NCI-H2171 treated with DMSO at 0.1 percent for 48 hours (cell line): ENCODE data around the gene B4GALT5.

ENCODE experiments used
- DNase-seq: peaks from one replicate; lab custom pipeline; 2025; lab: John Stamatoyannopoulos, UW

B4GALT5 gene

GRCh38 chr20:49657118-49657901 lies 56.4 kb downstream of the B4GALT5 start:
- no peak for DNase-seq

DNA sequence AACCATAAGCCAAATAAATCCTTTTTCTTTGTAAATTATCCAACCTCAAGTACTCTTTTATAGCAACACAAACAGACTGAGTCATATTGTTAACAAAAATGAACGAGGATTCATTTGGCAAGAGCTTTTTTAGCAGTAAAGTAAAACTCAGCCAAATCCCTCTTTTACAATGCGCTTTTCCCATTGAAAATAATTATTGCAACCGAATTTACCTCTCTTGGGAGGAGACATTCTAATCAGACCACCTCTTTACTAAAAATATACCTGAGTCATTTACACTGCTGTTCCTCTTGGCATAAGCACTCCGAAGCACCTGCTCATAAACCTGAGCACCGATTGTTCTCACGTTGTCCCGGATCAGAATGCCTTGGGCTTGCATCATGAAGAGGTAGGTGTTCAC lies 57.4 kb downstream of the B4GALT5 start:
- peak; percentile 15 for DNase-seq

GRCh38 chr20:49653925-49654434 lies 59.7 kb downstream of the B4GALT5 start:
- DNase-seq = no peak

DNA sequence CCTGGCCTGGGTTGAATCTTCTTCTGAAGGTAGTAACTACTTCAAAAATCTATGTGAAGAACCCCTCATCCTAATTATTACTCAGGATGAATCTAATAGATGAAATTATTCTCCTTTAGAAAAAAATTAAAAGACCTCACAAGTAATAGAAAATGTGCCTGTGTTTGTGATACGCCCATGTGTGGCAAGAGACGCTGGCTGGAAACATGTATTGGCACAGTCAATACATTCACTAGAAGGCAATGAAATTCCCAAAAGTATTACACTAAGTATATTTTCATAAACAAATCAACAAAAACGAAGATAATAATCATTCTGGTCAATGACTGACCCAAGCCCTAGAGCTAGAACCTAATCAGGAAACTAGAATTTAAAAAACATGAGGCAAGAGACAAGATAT lies 64.0 kb downstream of the B4GALT5 start:
- no peak for DNase-seq

- DNase-seq = no peak
Measured at GRCh38 chr20:49647550-49647949, 66.1 kb downstream of the B4GALT5 start.

DNA sequence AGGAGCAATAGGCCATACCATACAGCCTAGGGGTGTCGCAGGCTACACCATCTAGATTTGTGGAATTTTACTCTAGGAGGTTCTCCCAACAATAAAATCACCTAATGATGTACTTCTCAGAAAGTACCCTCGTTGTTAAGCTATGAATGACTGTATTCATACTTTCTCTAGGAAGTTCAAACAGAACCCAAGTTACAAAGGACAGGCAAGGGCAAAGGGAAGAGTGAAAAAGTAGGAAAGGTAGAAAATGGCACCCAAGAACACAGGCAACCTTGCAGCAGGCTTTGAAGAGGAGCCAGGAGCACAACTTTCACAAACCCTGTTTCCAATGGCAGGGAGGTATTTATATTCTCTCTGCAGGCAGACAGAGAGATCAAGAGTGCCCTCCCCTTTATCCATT lies 67.2 kb downstream of the B4GALT5 start:
- DNase-seq = no peak

DNA sequence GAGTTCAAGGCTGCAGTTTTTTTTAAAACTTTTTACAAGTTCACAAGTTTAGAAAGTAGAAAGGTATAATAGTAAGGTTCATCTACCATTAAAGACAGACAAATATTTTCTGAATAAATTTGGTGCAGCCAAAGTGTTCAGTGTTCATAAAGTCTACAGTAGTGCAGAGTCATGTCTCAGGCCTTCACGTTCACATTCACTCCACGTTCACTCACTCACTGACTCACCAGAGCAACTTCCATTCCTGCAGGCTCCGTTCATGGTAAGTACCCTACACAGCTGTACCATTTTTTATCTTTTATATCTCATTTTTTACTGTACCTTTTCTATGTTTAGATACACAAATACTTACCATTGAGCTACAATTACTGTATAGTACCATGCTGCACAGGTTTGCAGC lies 67.6 kb downstream of the B4GALT5 start:
- no peak for DNase-seq

DNA sequence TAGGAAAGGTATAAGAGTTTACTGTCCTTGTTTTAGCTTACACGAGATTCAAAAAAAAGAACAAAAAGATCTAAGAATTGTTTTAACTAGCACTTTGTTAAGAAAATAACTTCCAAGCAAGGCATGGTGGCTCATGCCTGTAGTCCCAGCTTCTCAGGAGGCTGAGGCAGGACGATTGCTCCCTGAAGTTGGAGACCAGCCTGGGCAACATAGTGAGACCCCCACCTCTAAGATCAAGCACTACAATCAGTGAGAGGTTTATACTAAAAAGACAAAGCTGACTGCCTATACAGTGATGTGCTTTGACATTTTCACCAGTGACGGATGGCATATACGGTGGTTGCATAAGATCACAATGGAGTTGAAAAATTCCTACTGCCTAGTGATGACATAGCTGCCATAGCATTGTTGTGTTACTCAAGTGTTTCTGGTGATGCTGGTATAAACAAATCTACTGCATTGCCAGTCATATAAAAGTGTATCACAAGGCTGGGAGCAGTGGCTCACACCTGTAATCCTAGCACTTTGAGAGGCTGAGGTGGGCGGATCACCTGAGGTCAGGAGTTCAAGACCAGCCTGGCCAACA lies 68.6 kb downstream of the B4GALT5 start:
- no peak for DNase-seq

- no peak for DNase-seq
Measured at GRCh38 chr20:49642816-49643215, 70.9 kb downstream of the B4GALT5 start.

DNA sequence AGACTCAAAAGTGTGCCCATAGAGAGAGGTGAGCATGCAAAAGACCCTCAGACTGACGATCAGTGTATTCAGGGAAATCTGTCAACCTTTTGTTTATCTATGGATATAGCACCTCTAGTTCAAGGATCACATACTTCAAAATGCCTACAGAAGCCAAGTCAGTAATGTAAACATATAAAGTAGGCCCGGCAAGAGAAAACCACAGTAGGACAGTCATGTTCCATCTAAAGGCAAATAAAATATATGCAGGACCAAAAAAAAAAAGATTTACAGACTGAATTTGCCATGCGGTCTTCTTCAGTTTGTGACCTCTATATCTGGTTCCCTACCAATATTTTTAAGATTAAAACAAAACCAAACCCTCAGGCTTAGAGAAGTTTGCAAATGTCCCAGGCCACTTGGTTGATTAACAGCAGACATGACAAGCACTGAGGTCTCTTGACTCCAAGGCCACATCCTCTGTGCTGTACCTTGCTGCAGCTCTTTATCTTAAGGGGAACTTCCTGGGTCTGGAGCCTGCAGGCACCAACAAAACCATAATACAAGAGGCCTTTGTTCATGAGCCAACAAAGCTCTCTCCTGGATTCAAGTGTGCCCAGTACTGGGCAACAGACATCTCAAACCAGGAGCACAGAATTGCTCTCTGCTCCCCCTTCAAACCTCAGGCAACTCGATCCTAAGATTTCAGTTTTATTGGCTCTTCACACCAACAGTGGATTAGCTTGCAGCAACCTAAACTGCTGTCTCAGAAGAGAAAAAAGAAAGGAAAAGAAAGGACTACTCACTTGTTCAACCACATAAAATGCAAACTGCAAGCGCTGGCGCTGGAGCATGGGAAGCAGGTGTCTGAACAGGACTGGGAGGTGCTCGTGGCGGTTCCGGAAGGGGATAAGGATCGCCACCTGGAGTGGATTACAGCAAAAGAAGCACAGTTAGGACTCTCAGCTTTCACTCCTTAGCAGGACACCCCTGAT lies 71.7 kb downstream of the B4GALT5 start:
- no peak for DNase-seq

GRCh38 chr20:49637046-49637637 lies 76.5 kb downstream of the B4GALT5 start:
- no peak for DNase-seq

- DNase-seq = no peak
Measured at GRCh38 chr20:49636447-49636846, 77.2 kb downstream of the B4GALT5 start.

GRCh38 chr20:49635866-49636265 lies 77.8 kb downstream of the B4GALT5 start:
- DNase-seq = no peak

GRCh38 chr20:49635166-49635565 lies 78.5 kb downstream of the B4GALT5 start:
- no peak for DNase-seq

- DNase-seq = no peak
Measured at GRCh38 chr20:49634116-49634515, 79.6 kb downstream of the B4GALT5 start.

DNA sequence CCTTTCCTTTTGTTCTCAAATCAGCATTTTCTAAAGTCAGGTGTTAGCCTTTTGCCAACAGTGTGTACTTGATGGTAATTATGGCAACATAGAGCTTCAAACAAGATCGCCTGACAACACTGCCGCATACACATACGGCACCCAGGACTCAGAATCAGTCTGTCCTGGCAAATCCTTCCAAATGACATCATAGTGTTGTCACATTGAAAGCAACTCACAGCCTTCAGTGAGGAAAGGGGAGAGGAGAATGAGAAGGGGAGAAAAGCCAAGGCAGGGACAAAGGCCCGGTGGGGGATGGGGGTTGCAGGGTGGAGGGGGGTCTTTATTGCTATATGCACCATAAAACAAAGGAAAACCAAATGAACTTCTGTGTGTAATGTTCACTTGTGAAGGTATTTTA lies 80.0 kb downstream of the B4GALT5 start:
- DNase-seq = no peak

DNA sequence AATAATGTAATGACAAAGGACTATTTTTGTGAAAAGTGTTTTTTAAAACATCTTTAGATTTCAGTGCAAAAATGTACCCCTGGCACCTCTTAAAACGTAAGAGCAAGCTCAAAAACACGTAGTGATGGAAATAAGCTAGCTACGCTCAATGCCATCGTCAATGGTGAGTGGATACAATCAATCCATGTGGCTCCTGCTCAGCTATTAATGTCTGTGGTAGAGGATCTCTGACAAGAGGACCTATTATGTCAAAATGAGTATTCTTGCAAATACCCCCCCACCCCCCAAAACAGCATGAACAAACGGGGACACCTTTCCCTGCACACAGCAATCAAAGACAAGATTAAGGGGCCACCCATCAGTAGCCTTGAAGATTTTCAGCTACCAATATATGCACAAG lies 80.7 kb downstream of the B4GALT5 start:
- DNase-seq = no peak

DNA sequence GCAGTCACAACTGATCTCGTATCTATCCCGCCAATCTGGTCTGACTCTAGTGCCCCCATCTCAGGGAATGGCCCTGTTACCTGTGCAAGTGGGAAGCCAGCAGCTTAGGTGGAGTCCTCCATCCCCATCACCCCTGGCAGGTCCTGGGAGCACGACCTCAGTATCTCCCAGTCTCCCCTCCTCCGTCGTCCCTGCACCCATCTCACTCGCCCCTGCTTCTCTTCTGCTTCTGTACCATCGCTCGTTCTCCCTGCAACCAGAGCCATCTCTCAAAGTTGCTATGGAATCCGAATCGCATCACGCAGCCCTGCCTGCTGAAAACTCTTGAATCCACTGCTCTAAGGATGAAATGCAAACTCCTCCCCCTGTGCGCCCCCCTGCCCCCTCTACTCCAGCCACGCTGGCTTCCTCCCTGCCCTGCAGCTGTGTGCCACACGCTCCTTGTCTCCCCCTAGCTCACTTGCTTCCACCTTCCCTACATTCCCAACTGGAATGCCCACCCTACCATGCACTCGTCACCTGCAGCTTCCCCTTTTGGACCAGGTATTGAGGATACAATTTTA lies 81.7 kb downstream of the B4GALT5 start:
- no peak for DNase-seq

GRCh38 chr20:49631061-49631716 lies 82.5 kb downstream of the B4GALT5 start:
- DNase-seq = no peak

- no peak for DNase-seq
Measured at GRCh38 chr20:49630396-49630951, 83.2 kb downstream of the B4GALT5 start.

- DNase-seq = no peak
Measured at GRCh38 chr20:49629606-49630005, 84.1 kb downstream of the B4GALT5 start.
